ENCODE results near the gene DMD. TPM values are rescaled to one million over a fixed set of nuclear protein-coding genes. Genes with fewer than 3 reads are reported as not detected.

DMD gene
- total RNA-seq, 1 donor from 2014 or later = 1.7 TPM

DNA sequence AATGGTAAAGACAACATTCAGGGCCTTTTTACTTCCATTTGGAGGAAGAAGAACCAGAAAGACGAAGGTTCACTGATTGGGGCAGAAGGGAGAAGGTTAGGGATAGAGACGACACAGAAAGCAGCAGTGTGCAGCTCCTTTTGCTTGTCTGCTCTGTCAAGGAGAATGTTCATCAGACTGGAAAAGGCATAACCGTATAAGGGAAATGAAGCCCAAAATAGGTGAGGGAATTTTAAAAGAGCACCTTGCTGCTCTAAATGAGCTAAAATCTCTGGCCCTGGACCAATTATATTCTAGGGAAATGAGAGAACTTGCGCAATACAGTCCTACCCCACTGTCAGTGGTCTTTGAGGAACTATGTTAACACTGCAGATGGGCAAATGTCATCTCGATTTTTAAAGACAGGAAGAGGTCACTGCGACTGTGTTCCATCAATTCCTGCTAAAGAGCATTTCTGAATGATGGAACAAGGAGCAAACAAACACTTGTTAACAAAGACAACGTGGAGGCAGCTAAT, 1229.7 kb downstream of the DMD start:
- TF ChIP-seq, protein P1, sequence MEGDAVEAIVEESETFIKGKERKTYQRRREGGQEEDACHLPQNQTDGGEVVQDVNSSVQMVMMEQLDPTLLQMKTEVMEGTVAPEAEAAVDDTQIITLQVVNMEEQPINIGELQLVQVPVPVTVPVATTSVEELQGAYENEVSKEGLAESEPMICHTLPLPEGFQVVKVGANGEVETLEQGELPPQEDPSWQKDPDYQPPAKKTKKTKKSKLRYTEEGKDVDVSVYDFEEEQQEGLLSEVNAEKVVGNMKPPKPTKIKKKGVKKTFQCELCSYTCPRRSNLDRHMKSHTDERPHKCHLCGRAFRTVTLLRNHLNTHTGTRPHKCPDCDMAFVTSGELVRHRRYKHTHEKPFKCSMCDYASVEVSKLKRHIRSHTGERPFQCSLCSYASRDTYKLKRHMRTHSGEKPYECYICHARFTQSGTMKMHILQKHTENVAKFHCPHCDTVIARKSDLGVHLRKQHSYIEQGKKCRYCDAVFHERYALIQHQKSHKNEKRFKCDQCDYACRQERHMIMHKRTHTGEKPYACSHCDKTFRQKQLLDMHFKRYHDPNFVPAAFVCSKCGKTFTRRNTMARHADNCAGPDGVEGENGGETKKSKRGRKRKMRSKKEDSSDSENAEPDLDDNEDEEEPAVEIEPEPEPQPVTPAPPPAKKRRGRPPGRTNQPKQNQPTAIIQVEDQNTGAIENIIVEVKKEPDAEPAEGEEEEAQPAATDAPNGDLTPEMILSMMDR (IDR thresholded peaks at IDR 0.05; ENCODE audit: partially characterized antibody, unreplicated experiment) = no peak
- no peak for DNase-seq
- H3K27ac Mint-ChIP-seq (ENCODE audit: unreplicated experiment) = no peak overlapping the region
- H3K4me3 Mint-ChIP-seq (ENCODE audit: unreplicated experiment) = no peak overlapping the region
- H3K9me3 Mint-ChIP-seq (ENCODE audit: unreplicated experiment) = no peaks in the 10 kb centered on the region
- H3K4me1 Mint-ChIP-seq (ENCODE audit: low read depth, unreplicated experiment) = no peaks in the 10 kb centered on the region
- no peaks in the 10 kb centered on the region for H3K27me3 Mint-ChIP-seq (ENCODE audit: unreplicated experiment)
- H3K36me3 Mint-ChIP-seq (ENCODE audit: unreplicated experiment) = no peaks in the 10 kb centered on the region

DNA sequence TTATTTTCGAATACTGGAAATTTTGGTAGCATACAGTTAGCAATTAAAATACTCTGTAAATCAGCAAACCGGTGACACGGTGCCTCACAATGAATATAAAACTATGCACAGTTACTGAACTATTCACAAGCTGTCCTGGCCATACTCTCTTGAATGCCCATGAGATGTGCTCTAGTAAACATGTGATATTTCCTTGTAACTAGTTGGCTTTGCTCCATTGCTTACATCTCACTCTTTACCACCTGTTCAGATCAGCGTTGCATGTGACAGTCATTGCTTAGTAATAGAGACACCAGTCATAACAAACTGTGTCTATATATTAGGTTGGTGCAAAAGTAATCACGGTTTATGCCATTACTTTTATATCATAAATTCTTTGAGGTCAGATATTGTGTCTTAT, 1241.6 kb downstream of the DMD start:
- Mint-ChIP-seq H3K9me3 (ENCODE audit: unreplicated experiment) (peaks cover 3% of the 10 kb centered on the region), H3K36me3 (ENCODE audit: unreplicated experiment) (no peaks in the 10 kb centered on the region), H3K27ac (ENCODE audit: unreplicated experiment) (no peak overlapping the region), H3K4me3 (ENCODE audit: unreplicated experiment) (no peak overlapping the region), H3K4me1 (ENCODE audit: low read depth, unreplicated experiment) (peaks cover 3% of the 10 kb centered on the region), H3K27me3 (ENCODE audit: unreplicated experiment) (peaks cover 1% of the 10 kb centered on the region)
- DNase-seq = no peak
- TF ChIP-seq, protein P1 (IDR thresholded peaks at IDR 0.05; ENCODE audit: partially characterized antibody, unreplicated experiment) = no peak

DNA sequence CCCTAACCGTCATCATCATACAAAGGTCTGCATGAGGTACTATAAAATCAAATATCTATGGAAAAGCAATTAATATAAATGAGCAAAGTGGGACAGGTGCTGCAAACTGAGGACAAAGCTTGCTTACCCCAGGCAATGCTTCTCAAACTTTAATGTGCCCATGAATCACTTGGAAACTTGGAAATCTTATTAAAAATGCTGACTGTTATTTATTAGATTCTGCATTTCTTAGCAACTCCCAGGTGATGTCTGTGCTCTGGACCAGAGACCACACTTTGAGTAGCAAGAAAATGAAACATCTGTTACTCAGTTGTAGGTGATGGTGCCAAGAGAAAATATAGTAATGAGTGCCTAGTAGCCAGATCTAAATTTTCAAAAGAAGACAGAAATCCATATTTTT, 1249.1 kb downstream of the DMD start:
- Mint-ChIP-seq H3K36me3 (ENCODE audit: unreplicated experiment) (no peaks in the 10 kb centered on the region), H3K27ac (ENCODE audit: unreplicated experiment) (no peak overlapping the region), H3K9me3 (ENCODE audit: unreplicated experiment) (no peaks in the 10 kb centered on the region), H3K4me1 (ENCODE audit: low read depth, unreplicated experiment) (no peaks in the 10 kb centered on the region), H3K27me3 (ENCODE audit: unreplicated experiment) (no peaks in the 10 kb centered on the region), H3K4me3 (ENCODE audit: unreplicated experiment) (no peak overlapping the region)
- TF ChIP-seq, protein P1 (IDR thresholded peaks at IDR 0.05; ENCODE audit: partially characterized antibody, unreplicated experiment) = no peak
- no peak for DNase-seq

DNA sequence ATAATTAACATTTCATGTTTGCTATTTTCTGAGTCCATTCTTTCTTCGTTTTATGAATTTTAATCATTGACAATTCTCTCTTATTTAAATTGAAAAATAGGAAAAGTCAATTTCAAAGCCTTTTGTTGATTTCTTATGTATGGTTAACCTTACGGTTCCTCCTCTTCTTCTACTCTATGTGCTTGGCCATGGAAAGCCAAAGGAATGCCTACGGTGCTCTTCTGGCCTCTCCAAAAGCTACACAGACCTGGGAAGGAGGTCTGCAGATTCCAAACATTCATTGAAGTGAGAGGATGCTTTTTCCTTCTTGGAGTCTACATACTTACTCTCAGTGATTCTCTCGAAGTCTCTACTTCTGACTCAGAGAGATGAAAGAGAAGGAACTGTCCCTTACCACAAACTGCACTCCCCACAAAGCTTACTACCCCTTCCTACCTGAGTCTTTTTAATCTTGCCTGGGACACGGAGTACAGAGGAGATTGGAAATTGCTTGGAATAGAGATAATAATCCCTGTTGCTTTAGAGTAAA, 1276.4 kb downstream of the DMD start:
- H3K4me1 Mint-ChIP-seq (ENCODE audit: low read depth, unreplicated experiment) = no peaks in the 10 kb centered on the region
- H3K9me3 Mint-ChIP-seq (ENCODE audit: unreplicated experiment) = no peaks in the 10 kb centered on the region
- no peak for DNase-seq
- TF ChIP-seq, protein P1 (IDR thresholded peaks at IDR 0.05; ENCODE audit: partially characterized antibody, unreplicated experiment) = no peak
- H3K27me3 Mint-ChIP-seq (ENCODE audit: unreplicated experiment) = no peaks in the 10 kb centered on the region
- no peak overlapping the region for H3K4me3 Mint-ChIP-seq (ENCODE audit: unreplicated experiment)
- H3K27ac Mint-ChIP-seq (ENCODE audit: unreplicated experiment) = no peak overlapping the region
- no peaks in the 10 kb centered on the region for H3K36me3 Mint-ChIP-seq (ENCODE audit: unreplicated experiment)

DNA sequence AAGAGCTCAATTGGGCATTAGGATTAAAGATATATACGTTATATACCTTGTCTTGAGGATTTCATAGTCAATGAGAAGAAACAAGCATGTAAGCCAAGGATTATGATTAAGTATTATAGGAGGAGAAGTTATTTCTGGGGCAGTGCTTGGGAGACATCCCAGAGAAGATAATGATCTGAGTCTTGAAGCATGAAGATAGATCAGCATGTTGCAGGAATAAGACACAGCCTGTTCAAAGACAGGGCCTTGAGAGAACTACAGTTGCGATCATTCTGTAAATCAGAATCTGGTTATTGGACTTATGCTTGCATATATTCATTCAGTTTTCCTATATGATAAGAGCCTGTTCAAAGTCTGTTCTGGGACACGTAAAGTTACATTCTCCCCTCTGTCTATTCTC, 1277.3 kb downstream of the DMD start:
- no peaks in the 10 kb centered on the region for H3K36me3 Mint-ChIP-seq (ENCODE audit: unreplicated experiment)
- no peak for DNase-seq
- TF ChIP-seq, protein P1 (IDR thresholded peaks at IDR 0.05; ENCODE audit: partially characterized antibody, unreplicated experiment) = no peak
- no peak overlapping the region for H3K27ac Mint-ChIP-seq (ENCODE audit: unreplicated experiment)
- H3K4me1 Mint-ChIP-seq (ENCODE audit: low read depth, unreplicated experiment) = no peaks in the 10 kb centered on the region
- H3K27me3 Mint-ChIP-seq (ENCODE audit: unreplicated experiment) = no peaks in the 10 kb centered on the region
- no peaks in the 10 kb centered on the region for H3K9me3 Mint-ChIP-seq (ENCODE audit: unreplicated experiment)
- H3K4me3 Mint-ChIP-seq (ENCODE audit: unreplicated experiment) = no peak overlapping the region
